GM13976 (cell line): ENCODE measurements around the gene FOXE1.

Source experiments
- DNase-seq: peaks from one replicate; pipeline ENCODE4 v3.0.0; 2012; ENCODE audit warnings: low spot score
- CTCF ChIP-seq: IDR thresholded peaks from 2 replicates; pipeline ENCODE4 v1.5.1; 2012; ENCODE audit warnings: borderline replicate concordance, mild to moderate bottlenecking; ENCODE audit not compliant: insufficient read depth; ENCODE audit errors: extremely low read depth, missing control alignments, control extremely low read depth
- in situ Hi-C: fragments of 300-500 bp; cut with MboI; formaldehyde crosslinking; loops from one replicate; pipeline ENCODE4 v1.12.0; 2022; ENCODE audit warnings: low sequenced_read_pairs, mixed read lengths, inconsistent platforms; ENCODE audit not compliant: unreplicated experiment

FOXE1 gene

GRCh38 chr9:97809666-97810344, 43.2 kb upstream of the FOXE1 start:
- DNase-seq, result no peak
- in situ Hi-C loops, result no loop called here
- TF ChIP-seq CTCF, result no peak

- TF ChIP-seq CTCF, result no peak
- DNase-seq, result no peak
- in situ Hi-C loops, result no loop called here
These were observed 41.3 kb upstream of the FOXE1 start for GRCh38 chr9:97811533-97812246.

GRCh38 chr9:97812247-97812543, 40.8 kb upstream of the FOXE1 start:
- DNase-seq, result no peak
- in situ Hi-C loops, result no loop called here
- no peak for TF ChIP-seq CTCF

GRCh38 chr9:97813072-97813471, 40.0 kb upstream of the FOXE1 start:
- no peak for TF ChIP-seq CTCF
- in situ Hi-C loops, result no loop called here
- DNase-seq, result no peak

- no peak for TF ChIP-seq CTCF
- no peak for DNase-seq
- in situ Hi-C loops, result no loop called here
These were observed 33.3 kb upstream of the FOXE1 start for GRCh38 chr9:97819735-97820134.

- no peak for TF ChIP-seq CTCF
- DNase-seq, result no peak
- in situ Hi-C loops, result no loop called here
These were observed 32.7 kb upstream of the FOXE1 start for GRCh38 chr9:97820373-97820772.
